Endothelial cell of umbilical vein (primary cell): ENCODE measurements around the gene ZIC1. TPM values are rescaled to one million over a fixed set of nuclear protein-coding genes. Genes with fewer than 3 reads are reported as not detected.

Source experiments
- BruUV-seq: library from RNA; stranded (reverse); fragments of 400-500 nt; replicated peaks from 2 replicates; lab custom pipeline; 2021; lab: Mats Ljungman, UMichigan
- CTCF ChIA-PET: fragments of 300-600, 350-600 bp; sonication (Branson Sonifier 250); formaldehyde crosslinking; loops from one replicate; lab custom pipeline; 2021; ENCODE audit warnings: antibody characterized with exemption, inconsistent platforms; lab: Charles Lee
- POLR2A ChIA-PET: fragments of 300-600, 350-600 bp; sonication (Branson Sonifier 250); formaldehyde crosslinking; loops from one replicate; lab custom pipeline; 2021; ENCODE audit warnings: antibody characterized with exemption, inconsistent platforms; lab: Charles Lee
- DNase-seq: peaks from one replicate; pipeline ENCODE4 v3.0.0-alpha.2; 2011; ENCODE audit warnings: low read depth, low spot score
- FAIRE-seq: peaks from 2 replicates; lab custom pipeline; 2011; peaks lifted over from hg19 to GRCh38; lab: Jason Lieb, UNC
- H2AFZ ChIP-seq: 2 replicates; pipeline ENCODE4 v1.6.0; 2012; ENCODE audit warnings: low read depth, low read length, control low read depth, inconsistent platforms
- H3K27ac ChIP-seq: 2 replicates; pipeline ENCODE4 v1.5.1; 2011; ENCODE audit warnings: low read depth, mild to moderate bottlenecking, control low read depth, low read length, moderate library complexity; ENCODE audit not compliant: insufficient read depth
- H3K27me3 ChIP-seq, 2 experiments: 2 replicates each; pipeline versions ENCODE4 v1.6.0 to v1.6.1; 2011; ENCODE audit warnings: low read length in 2 of 2, mixed read lengths in 1 of 2; ENCODE audit not compliant: control insufficient read depth in 2 of 2, insufficient read depth in 2 of 2
- H3K36me3 ChIP-seq, 2 experiments: 2 replicates in 1 of 2; 3 replicates in 1 of 2; pipeline ENCODE4 v1.5.1; 2011; ENCODE audit warnings: low read length in 2 of 2, mild to moderate bottlenecking in 1 of 2, moderate library complexity in 1 of 2; ENCODE audit not compliant: control insufficient read depth in 2 of 2, insufficient read depth in 2 of 2; ENCODE audit errors: extremely low read depth in 1 of 2
- H3K4me1 ChIP-seq: 3 replicates; pipeline ENCODE4 v1.5.1; 2011; ENCODE audit warnings: mild to moderate bottlenecking, low read length; ENCODE audit not compliant: control insufficient read depth, insufficient read depth; ENCODE audit errors: extremely low read depth
- H3K4me2 ChIP-seq: 2 replicates; pipeline ENCODE4 v1.6.1; 2011; ENCODE audit warnings: low read length, control low read depth, mixed read lengths; ENCODE audit not compliant: insufficient read depth
- H3K4me3 ChIP-seq, 3 experiments: fragments of 200-600 bp in 1 of 3; sonication (generic), shearing (Covaris generic) in 1 of 3; replicated peaks in 1 of 3; 2 replicates each; pipeline ENCODE4 v1.5.1; 2011 to 2016; ENCODE audit warnings: control low read depth in 3 of 3, low read length in 3 of 3, mild to moderate bottlenecking in 2 of 3, inconsistent platforms in 1 of 3, low read depth in 1 of 3, moderate library complexity in 1 of 3; ENCODE audit not compliant: insufficient read depth in 1 of 3
- H3K79me2 ChIP-seq: 2 replicates; pipeline ENCODE4 v1.6.0; 2012; ENCODE audit warnings: low read length, inconsistent platforms; ENCODE audit not compliant: control insufficient read depth, insufficient read depth
- H3K9ac ChIP-seq: replicated peaks from 2 replicates; pipeline ENCODE3; 2011; ENCODE audit warnings: low read length, control low read depth; ENCODE audit not compliant: insufficient read depth; ENCODE audit errors: extremely low read depth
- H3K9me1 ChIP-seq: replicated peaks from 3 replicates; pipeline ENCODE4 v1.6.0; 2011; ENCODE audit warnings: mild to moderate bottlenecking, low read length; ENCODE audit not compliant: control insufficient read depth, insufficient read depth; ENCODE audit errors: extremely low read depth
- H3K9me3 ChIP-seq: replicated peaks from 2 replicates; pipeline ENCODE4 v1.5.1; 2012; ENCODE audit warnings: low read length, inconsistent platforms; ENCODE audit not compliant: control insufficient read depth, insufficient read depth
- H4K20me1 ChIP-seq: replicated peaks from 2 replicates; pipeline ENCODE3; 2011; ENCODE audit warnings: mild to moderate bottlenecking, low read length; ENCODE audit not compliant: control insufficient read depth, insufficient read depth; ENCODE audit errors: extremely low read depth
- EZH2 ChIP-seq: IDR thresholded peaks from 2 replicates; pipeline ENCODE4 v1.6.1; 2012; ENCODE audit warnings: borderline replicate concordance, low read depth, mild to moderate bottlenecking, moderate library complexity, low read length, inconsistent platforms; ENCODE audit not compliant: severe bottlenecking
- MYC ChIP-seq: IDR thresholded peaks from one replicate; pipeline ENCODE4 v1.6.1; 2011; ENCODE audit warnings: mild to moderate bottlenecking, low read depth, low read length
- POLR2AphosphoS5 ChIP-seq: IDR thresholded peaks from 2 replicates; pipeline ENCODE4 v1.6.1; 2012; ENCODE audit warnings: low read depth, mild to moderate bottlenecking, control low read depth, low read length, moderate library complexity; ENCODE audit not compliant: insufficient read depth
- dilution Hi-C: fragments of 300-500 bp; cut with MboI; formaldehyde crosslinking; loops from one replicate; pipeline ENCODE4 v1.15.0; 2019; ENCODE audit warnings: low sequenced_read_pairs; ENCODE audit not compliant: extremely low pct_ligation_motif_present
- intact Hi-C: fragments of 100-400 bp; cut with micrococcal nuclease; formaldehyde crosslinking; loops from one replicate; pipeline ENCODE4 v1.10.0; 2022
- polyA plus RNA-seq, 4 experiments: library from polyadenylated mRNA; depleted of rRNA in 3 of 4; stranded (reverse) in 3 of 4; unstranded in 1 of 4; fragments of >200 nt; gene quantifications; 2 replicates each; pipeline versions ENCODE4 v1.2.1 to v1.2.3, GENCODE V29; 2011 to 2012; ENCODE audit warnings: missing spikeins in 1 of 4
- total RNA-seq: library from RNA; stranded (reverse); gene quantifications from 2 replicates; pipeline ENCODE4 v1.2.3, GENCODE V29; 2021

Gene ZIC1
- total and polyA plus RNA-seq, 2 donors (not counting 3 experiments of a cell fraction or from before 2014, with no cell fraction given): not detected

DNA sequence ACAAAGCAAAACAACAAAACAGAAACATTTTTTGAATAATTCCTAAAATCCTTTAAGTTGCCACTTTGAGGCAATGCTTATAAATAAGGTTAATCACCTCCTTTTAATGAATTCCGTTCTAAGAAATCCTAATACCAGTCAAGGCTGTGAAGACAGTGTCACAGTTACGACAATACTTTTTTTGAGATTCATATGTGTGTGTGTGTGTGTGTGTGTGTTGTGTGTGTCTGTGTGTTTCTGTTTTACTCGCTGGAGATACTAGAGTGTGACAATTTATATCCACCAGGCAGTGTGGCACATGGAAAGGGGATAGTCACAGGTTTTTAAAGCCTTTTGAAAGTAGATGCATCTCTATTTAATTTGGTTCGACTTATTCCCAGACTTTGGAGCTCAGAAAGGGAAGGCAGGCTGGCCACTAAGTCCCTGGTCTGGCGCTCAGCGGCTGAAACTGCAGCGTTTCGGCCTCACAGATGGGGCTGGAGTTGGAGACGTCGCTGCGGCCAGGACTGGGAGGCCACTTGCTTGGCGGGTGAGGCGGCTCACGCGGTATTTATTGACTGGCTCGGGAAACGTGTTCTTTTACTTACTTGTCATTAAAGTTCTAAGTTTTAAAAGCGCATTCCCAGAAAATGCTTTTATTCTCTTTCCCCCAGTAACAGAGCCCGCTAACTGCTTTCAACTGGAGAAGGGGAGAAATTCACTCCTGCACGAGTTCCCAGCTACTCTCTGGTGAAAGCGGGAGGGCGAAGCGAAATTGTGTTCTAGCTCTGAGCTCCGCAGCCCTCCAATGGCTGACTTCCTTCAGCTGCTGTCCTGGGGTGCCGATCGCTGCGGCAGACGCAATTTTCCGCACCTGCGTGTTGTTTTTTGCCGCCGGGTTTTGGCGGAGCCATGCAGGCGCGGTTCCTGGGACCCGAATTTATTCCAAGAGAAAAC is 13.7 kb downstream of the ZIC1 start:
- FAIRE-seq: no peak
- H3K27me3 ChIP-seq: peaks cover 75 to 100% of the 10 kb centered on the region in 2 experiments
- dilution Hi-C loops: no loop called here

DNA sequence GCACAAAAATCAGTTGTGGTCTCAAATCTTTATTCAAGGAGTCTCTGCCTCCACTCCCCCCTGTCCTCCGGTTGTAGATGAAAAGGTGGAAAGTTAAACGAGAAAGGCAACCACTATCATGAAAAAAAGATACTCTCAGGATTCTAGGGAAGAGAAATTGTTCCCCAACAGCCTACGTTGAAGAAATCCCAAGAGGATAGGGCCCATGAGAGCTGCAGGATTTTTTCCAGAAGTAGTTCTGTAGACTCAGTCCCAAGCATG is 14.3 kb downstream of the ZIC1 start:
- H3K4me2 ChIP-seq: no peak overlapping the region
- POLR2A ChIA-PET: no interaction called here
- no TSS peak for BruUV-seq

More for the DNA sequence above, 13.7 kb downstream of the ZIC1 start:
- Histone ChIP-seq H3K9me1 (no peaks in the 10 kb centered on the region), H3K4me2 (no peak overlapping the region), H3K36me3 (no peaks in the 10 kb centered on the region), H3K9ac (no peak overlapping the region), H3K27ac (no peak overlapping the region), H3K79me2 (no peaks in the 10 kb centered on the region), H3K9me3 (no peaks in the 10 kb centered on the region), H4K20me1 (peaks cover 3% of the 10 kb centered on the region), H2AFZ (no peak overlapping the region), H3K4me1 (peaks cover 4% of the 10 kb centered on the region), H3K4me3 (no peak overlapping the region)
- TF ChIP-seq EZH2: peak; percentile 76
- no peak for TF ChIP-seq MYC
- no TSS peak for BruUV-seq
- intact Hi-C loops: no loop called here
- CTCF ChIA-PET: interaction anchor here (1.0 to 1.2 kb wide), 2 partner anchors 39 to 194 kb away, joined by 3 to 4 read pairs; no protein-coding TSS in a partner anchor
- POLR2A ChIA-PET: interaction anchor here (0.6 kb wide), 1 partner anchor 29 kb away, joined by 3 read pairs; no protein-coding TSS in a partner anchor
- DNase-seq: no peak

More for the DNA sequence above, 14.3 kb downstream of the ZIC1 start:
- intact Hi-C loops: no loop called here
- no peak for DNase-seq
- Histone ChIP-seq H4K20me1 (peaks cover 3% of the 10 kb centered on the region), H2AFZ (no peak overlapping the region), H3K27me3 (peaks cover 73 to 99% of the 10 kb centered on the region in 2 experiments), H3K9ac (no peak overlapping the region), H3K36me3 (no peaks in the 10 kb centered on the region), H3K9me1 (no peaks in the 10 kb centered on the region), H3K27ac (no peak overlapping the region), H3K79me2 (no peaks in the 10 kb centered on the region), H3K4me1 (peaks cover 4% of the 10 kb centered on the region), H3K9me3 (no peaks in the 10 kb centered on the region), H3K4me3 (no peak overlapping the region)
- CTCF ChIA-PET: interaction anchor here (1.9 to 3.5 kb wide), 2 partner anchors 650 to 654 kb away, joined by 4 to 20 read pairs; no protein-coding TSS in a partner anchor
- dilution Hi-C loops: no loop called here
- no peak for TF ChIP-seq POLR2AphosphoS5
- peak; percentile 69 for TF ChIP-seq EZH2
- TF ChIP-seq MYC: no peak
- FAIRE-seq: no peak
